ENCODE data around the gene LRP1B. TPM values are rescaled to one million over a fixed set of nuclear protein-coding genes. Genes with fewer than 3 reads are reported as not detected.

LRP1B gene
- total RNA-seq, 6 experiments from 2014 or later: 0.06 to 1.7 (median 0.15) TPM; not detected in 1

- WGBS (ENCODE audit: insufficient coverage, low coverage, low lambda C conversion rate, missing lambda C conversion rate): 27% methylated on average over 6 of the region's 6 CpGs
- DNase-seq: no peak
- TF ChIP-seq CTCF (IDR thresholded peaks at IDR 0.05) (no peak), POLR2A (IDR thresholded peaks at IDR 0.05) (no peak)
- Histone ChIP-seq H3K9me3 (no peaks in the 10 kb centered on the region), H3K27ac (no peak overlapping the region), H3K4me3 (no peak overlapping the region), H3K36me3 (no peaks in the 10 kb centered on the region), H3K27me3 (no peaks in the 10 kb centered on the region), H3K4me1 (no peaks in the 10 kb centered on the region)
- intact Hi-C loops (cut with DNase I): no loop called here
- ATAC-seq: no peak
Measured at GRCh38 chr2:140905083-140905781, 1225.6 kb downstream of the LRP1B start.

GRCh38 chr2:140895378-140895777, 1235.4 kb downstream of the LRP1B start:
- Histone ChIP-seq H3K27me3 (no peaks in the 10 kb centered on the region), H3K4me1 (no peaks in the 10 kb centered on the region), H3K4me3 (no peak overlapping the region), H3K27ac (no peak overlapping the region), H3K36me3 (no peaks in the 10 kb centered on the region), H3K9me3 (no peaks in the 10 kb centered on the region)
- DNase-seq: no peak
- TF ChIP-seq CTCF (IDR thresholded peaks at IDR 0.05) (no peak), POLR2A (IDR thresholded peaks at IDR 0.05) (no peak)
- intact Hi-C loops (cut with DNase I): no loop called here
- no peak for ATAC-seq
- WGBS (ENCODE audit: insufficient coverage, low coverage, low lambda C conversion rate, missing lambda C conversion rate): 40% methylated on average over 1 of the region's 9 CpGs

- Histone ChIP-seq H3K4me3 (no peak overlapping the region), H3K27me3 (no peaks in the 10 kb centered on the region), H3K36me3 (no peaks in the 10 kb centered on the region), H3K4me1 (no peaks in the 10 kb centered on the region), H3K9me3 (no peaks in the 10 kb centered on the region), H3K27ac (no peak overlapping the region)
- TF ChIP-seq POLR2A (IDR thresholded peaks at IDR 0.05) (no peak), CTCF (IDR thresholded peaks at IDR 0.05) (no peak)
- intact Hi-C loops (cut with DNase I): no loop called here
- DNase-seq (no peak), ATAC-seq (no peak)
- 66% methylated on average over 4 of the region's 4 CpGs for WGBS (ENCODE audit: insufficient coverage, low coverage, low lambda C conversion rate, missing lambda C conversion rate)
Measured at GRCh38 chr2:140893685-140894084, 1237.1 kb downstream of the LRP1B start.

GRCh38 chr2:140892911-140893637, 1237.7 kb downstream of the LRP1B start:
- Histone ChIP-seq H3K4me1 (no peaks in the 10 kb centered on the region), H3K27ac (no peak overlapping the region), H3K27me3 (no peaks in the 10 kb centered on the region), H3K4me3 (no peak overlapping the region), H3K36me3 (no peaks in the 10 kb centered on the region), H3K9me3 (no peaks in the 10 kb centered on the region)
- no peak for DNase-seq
- 46% methylated on average over 3 of the region's 3 CpGs for WGBS (ENCODE audit: insufficient coverage, low coverage, low lambda C conversion rate, missing lambda C conversion rate)
- TF ChIP-seq POLR2A (IDR thresholded peaks at IDR 0.05): no peak
- TF ChIP-seq CTCF (IDR thresholded peaks at IDR 0.05): no peak
- no peak for ATAC-seq
- intact Hi-C loops (cut with DNase I): no loop called here

All from right lobe of liver (tissue), 6 donors.